NCI-H524 treated with DMSO at 0.1 percent for 48 hours (cell line): ENCODE results near the gene CBX2.
A peak's percentile ranks its signal among the peaks of the same experiment; 100 is the strongest.
"Not testable (repeated sequence)": the region's sequence is repeated elsewhere in the genome, so short reads cannot be mapped to it uniquely, and the experiment has no call there.

ENCODE experiments used
- DNase-seq: peaks from one replicate; lab custom pipeline; 2025; lab: John Stamatoyannopoulos, UW

The CBX2 gene

GRCh38 chr17:79742951-79743476, 34.9 kb upstream of the CBX2 start:
- DNase-seq = no peak

- DNase-seq = no peak
Measured at GRCh38 chr17:79743614-79744013, 34.3 kb upstream of the CBX2 start.

- no peak for DNase-seq
Measured at GRCh38 chr17:79745641-79746105, 32.3 kb upstream of the CBX2 start.

GRCh38 chr17:79746889-79747507, 30.9 kb upstream of the CBX2 start:
- DNase-seq = no peak

DNA sequence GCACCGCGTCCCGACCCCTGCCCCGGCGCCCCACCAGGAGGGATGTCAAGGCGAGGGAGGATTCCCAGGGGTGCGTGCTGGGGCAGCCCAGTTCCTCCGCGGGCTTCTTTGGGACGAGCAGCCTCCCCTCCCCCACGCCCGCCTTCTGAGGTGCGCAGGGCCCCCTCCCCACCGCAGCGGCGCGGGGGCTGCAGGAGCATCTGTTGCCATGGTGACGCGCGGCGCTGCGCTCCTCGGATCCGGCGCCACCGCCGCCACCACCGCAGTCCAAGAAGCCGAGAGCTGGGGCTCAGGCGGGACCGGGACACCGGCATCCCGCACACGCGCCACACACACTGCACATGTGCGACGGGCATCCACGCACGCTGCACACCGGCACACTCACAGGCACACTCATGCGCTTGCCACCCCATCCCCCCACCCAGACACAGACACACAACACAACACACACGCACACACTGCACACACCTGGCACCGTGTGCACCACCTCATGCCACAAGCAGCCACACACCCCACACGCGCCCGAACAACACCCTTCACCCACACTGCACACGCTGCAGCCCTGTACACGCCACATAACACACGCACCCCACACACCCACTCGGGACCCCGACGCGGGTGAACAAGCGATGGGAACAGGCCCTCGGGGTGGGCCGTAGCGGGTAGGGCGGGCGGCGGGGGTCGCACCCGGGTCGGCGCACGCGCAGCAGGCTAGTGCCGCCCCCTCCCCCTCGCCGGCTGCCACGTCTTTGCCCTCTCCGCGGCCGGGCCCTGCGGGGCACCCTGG, 30.2 kb upstream of the CBX2 start:
- DNase-seq = peak; percentile 16

DNA sequence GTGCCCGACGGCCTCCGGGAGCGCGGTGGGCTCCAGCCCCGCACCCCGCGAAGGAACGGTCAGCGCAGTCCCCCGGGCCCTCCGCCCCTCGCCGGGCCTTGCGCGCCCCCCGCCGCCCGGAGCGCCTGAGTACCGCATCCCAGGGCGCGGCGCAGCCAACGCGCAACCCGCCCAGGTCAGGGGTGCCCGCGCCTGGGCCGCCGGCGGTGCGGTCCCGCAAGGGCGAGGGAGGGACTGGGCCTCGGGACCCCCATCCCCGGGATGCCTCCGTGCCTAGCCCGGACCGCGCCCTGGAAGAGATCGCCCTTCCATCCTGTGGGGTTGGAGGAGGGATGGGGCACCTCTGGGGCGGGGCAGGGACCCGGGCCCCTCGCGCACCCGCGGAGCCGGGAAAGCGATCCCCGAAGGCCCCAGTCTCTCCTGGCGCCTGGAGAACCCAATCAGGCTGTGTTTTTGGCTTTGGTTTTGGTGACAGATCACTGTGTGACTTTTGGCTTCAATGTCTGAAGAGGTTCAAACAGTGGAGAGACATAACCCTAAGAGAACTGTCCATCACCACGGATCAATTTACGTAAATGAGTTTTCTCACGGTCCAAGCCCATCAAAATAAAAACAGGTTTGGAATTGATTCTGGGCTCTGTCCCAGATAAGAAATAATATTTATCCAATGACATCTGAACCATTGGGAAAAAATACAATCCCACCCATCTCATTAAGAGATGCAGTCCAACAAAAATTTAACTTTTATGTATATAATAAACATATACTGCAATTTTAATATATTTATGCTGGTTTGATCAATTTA, 29.5 kb upstream of the CBX2 start:
- no peak for DNase-seq

GRCh38 chr17:79749156-79749815, 28.7 kb upstream of the CBX2 start:
- DNase-seq = no peak

- DNase-seq = no peak
Measured at GRCh38 chr17:79749958-79750357, 28.0 kb upstream of the CBX2 start.

- no peak for DNase-seq
Measured at GRCh38 chr17:79750650-79751545, 27.1 kb upstream of the CBX2 start.

DNA sequence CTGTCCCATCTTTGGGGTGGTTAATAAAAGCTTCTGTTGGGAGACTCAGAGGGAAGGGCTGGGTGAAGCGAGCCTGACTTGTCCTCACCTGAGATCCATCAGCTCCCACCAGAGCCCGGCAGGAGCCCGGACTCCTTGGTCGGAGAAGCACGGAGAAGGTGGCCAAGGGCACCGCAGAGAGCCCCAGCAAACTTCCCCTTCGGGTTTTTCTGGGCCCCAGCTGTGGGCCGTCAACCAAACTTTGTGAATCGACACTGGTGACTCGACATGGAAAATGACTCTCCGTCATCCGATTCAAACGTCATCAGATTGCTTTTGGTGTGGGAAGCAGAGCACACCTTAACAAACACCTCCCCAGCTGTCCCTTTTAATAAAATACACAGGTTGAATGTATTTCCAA, 25.8 kb upstream of the CBX2 start:
- no peak for DNase-seq

- no peak for DNase-seq
Measured at GRCh38 chr17:79754370-79754769, 23.6 kb upstream of the CBX2 start.

DNA sequence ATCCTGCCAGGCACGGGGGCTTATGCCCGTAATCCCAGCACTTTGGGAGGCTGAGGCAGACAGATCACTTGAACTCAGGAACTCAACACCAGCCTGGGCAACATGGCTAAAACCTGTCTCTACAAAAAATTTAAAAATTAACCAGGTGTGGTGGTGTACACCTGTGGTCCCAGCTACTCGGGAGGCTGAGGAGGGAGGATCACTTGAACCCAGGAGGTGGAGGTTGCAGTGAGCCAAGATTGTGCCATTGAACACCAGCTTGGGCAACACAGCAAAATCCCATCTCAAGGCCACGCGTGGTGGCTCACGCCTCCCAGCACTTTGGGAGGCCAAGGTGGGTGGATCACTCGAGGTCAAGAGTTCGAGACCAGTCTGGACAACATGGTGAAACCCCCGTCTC, 23.0 kb upstream of the CBX2 start:
- DNase-seq = not testable (repeated sequence)

DNA sequence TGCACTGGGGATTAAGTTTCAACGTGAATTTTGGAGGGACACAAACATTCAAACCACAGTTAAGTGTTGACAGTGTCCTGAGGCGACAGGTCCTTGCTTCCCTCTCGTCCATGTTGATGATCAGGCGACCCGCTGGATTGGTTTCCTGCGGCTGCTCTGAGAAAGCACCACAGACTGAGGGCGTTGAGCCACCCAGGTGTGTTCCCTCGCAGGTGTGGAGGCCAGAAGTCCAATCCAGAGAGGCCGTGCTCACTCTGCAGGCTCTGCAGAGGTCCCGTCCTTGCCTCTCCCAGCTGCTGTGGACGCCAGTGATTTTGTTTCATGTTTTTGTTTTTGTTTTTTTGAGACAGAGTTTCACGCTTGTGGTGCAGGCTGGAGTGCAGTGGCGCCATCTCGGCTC, 22.4 kb upstream of the CBX2 start:
- no peak for DNase-seq

DNA sequence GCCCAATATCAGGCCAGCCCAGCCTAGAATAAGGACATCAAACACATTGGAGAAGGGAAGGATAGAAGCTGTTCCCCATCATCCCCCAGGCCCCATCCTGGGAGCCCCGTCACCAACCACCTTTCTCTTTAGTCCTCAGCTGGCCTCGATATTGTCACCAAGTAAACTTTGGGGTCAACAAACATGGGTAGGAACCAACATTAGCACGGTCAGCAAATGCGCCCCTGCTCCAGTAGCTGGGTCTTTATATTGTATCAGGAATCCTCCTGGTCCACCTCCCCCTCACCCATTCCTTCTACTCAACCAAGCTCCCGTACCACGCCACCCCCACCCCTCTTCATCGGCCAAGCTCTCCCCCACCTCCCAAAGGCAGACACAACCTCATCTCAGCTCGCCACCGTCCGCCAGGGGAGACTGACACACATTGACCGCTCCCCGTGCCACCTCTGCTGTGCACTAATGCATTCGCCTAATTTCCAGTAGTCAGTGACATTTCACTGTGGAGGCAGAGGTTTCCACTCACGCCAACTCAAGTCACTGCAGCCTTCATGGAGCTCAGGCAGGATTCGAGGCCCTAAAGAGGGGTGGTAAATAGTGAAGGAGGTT, 20.7 kb upstream of the CBX2 start:
- no peak for DNase-seq

DNA sequence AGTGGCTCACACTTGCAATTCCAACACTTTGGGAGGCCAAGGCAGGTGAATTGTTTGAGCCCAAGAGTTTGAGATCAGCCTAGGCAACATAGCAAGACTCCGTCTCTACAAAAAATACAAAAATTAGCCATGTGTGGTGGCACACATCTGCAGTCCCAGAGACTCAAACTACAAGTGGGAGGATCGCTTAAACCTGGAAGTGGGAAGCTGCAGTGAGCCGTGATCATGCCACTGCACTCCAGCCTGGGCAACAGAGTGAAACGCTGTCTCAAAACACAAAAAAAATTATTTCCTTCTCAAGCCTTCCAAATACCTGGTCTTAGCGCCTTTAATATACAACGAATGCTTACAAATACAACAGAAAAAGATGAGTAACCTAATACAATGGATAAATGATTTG, 19.7 kb upstream of the CBX2 start:
- no peak for DNase-seq

DNA sequence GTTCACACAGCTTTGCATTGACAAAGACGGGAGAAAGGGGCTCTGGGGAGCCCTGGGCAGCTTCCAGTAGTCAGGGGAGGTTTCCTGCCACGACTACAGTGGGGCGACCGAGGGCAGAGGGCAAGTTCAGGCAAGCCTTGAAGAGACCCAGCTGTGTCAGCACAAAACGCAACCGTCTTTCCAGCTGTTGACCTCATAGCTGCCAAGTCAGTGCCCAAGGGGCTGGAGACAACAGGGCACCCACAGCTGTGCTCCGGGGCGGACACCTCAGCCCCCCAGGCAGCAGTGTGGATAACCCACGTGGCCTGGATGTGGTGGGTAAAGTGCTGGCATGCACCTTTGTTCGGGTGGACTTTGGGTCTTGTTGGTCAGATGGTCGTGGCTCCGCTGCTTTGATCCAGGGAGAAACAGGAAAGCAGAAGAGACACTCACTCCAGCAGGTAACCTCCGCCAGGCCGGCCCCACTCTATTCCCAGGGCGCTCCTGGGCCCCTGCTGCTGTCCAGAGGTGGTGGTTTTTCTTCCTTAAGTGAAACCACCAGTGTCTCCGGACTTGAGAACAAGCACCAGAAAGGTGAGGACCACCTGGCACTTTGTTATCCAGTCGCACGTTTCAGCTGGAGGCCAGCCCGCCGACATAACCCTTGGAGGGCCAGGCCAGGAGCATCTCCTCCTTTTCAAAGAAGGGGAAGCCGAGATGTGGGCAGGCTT, 17.6 kb upstream of the CBX2 start:
- DNase-seq = no peak

GRCh38 chr17:79761894-79762589, 15.9 kb upstream of the CBX2 start:
- no peak for DNase-seq

DNA sequence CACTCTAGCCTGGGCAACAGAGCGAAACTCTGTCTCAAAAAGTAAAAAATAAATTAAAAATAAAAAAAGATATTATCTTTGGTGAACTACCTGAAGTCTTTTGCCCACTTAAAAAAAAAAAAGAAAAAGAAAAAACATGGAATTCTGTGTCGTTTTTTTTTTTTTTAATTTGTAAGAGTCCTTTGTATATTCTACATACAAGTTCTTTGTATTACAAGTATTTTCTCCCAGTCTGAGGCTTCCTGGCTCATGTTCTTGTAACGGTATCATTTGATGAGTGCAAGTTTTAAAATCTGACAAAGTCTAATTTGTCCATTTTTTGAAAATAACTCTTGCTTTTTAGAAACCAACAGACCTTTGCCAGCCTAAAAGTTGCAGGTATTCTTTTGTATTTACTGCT, 12.2 kb upstream of the CBX2 start:
- no peak for DNase-seq
